HEK293 (cell line): ENCODE data around the gene USP2.

Experiments used
- CTCF ChIA-PET: fragments of 350-600 bp; formaldehyde crosslinking; extraction: SDS; loops from one replicate; lab custom pipeline; 2021; ENCODE audit warnings: antibody characterized with exemption; lab: Yijun Ruan, JAX
- POLR2A ChIA-PET: fragments of 300-600 bp; formaldehyde crosslinking; extraction: SDS; loops from one replicate; lab custom pipeline; 2020; ENCODE audit warnings: antibody characterized with exemption, inconsistent platforms; lab: Yijun Ruan, JAX
- H3K27ac ChIP-seq: fragments of 200-500 bp; sonication (Bioruptor generic); 2 replicates; pipeline ENCODE4 v1.5.1; 2014; ENCODE audit warnings: low read depth, low read length, control low read depth, inconsistent platforms; ENCODE audit errors: extremely low read depth
- H3K36me3 ChIP-seq, 2 experiments: fragments of 200-500 bp in 1 of 2; sonication (Bioruptor generic) in 1 of 2; 1 replicate in 1 of 2; 2 replicates in 1 of 2; pipeline ENCODE4 v1.5.1; 2014 to 2017; ENCODE audit warnings: inconsistent platforms in 2 of 2, low read length in 2 of 2; ENCODE audit not compliant: control insufficient read depth in 2 of 2, insufficient read depth in 1 of 2
- H3K4me1 ChIP-seq: fragments of 200-500 bp; sonication (Bioruptor generic); 2 replicates; pipeline ENCODE4 v1.5.1; 2014; ENCODE audit warnings: mild to moderate bottlenecking, low read length, inconsistent platforms; ENCODE audit not compliant: control insufficient read depth, insufficient read depth
- H3K4me3 ChIP-seq: 2 replicates; pipeline ENCODE4 v1.5.1; 2011; ENCODE audit warnings: low read depth, mild to moderate bottlenecking, control low read depth, low read length, moderate library complexity
- H3K9me3 ChIP-seq: fragments of 200-500 bp; sonication (Bioruptor generic); 2 replicates; pipeline ENCODE4 v1.5.1; 2014; ENCODE audit warnings: low read depth, low read length, inconsistent platforms; ENCODE audit not compliant: control insufficient read depth, insufficient read depth
- CTCF ChIP-seq: fragments of 450-650 bp; formaldehyde crosslinking; IDR thresholded peaks from 2 replicates; pipeline ENCODE4 v1.5.1; 2016; ENCODE audit warnings: missing biosample characterization, missing genetic modification characterization
- HIC1 ChIP-seq: fragments of 450-650 bp; formaldehyde crosslinking; IDR thresholded peaks from 2 replicates; pipeline ENCODE4 v1.5.1; 2016; ENCODE audit warnings: missing biosample characterization, missing genetic modification characterization
- MYNN ChIP-seq: fragments of 450-650 bp; formaldehyde crosslinking; IDR thresholded peaks from 2 replicates; pipeline ENCODE4 v1.5.1; 2016; ENCODE audit warnings: missing biosample characterization, missing genetic modification characterization, borderline replicate concordance
- ZFP37 ChIP-seq: fragments of 450-650 bp; formaldehyde crosslinking; IDR thresholded peaks from 2 replicates; pipeline ENCODE4 v1.5.1; 2016; ENCODE audit warnings: missing biosample characterization, missing genetic modification characterization
- ZNF121 ChIP-seq: fragments of 450-650 bp; formaldehyde crosslinking; IDR thresholded peaks from 2 replicates; pipeline ENCODE4 v1.5.1; 2016; ENCODE audit warnings: missing biosample characterization, missing genetic modification characterization
- ZNF155 ChIP-seq: fragments of 450-650 bp; formaldehyde crosslinking; IDR thresholded peaks from 2 replicates; pipeline ENCODE4 v1.5.1; 2016; ENCODE audit warnings: missing biosample characterization, missing genetic modification characterization
- ZNF16 ChIP-seq: fragments of 450-650 bp; formaldehyde crosslinking; IDR thresholded peaks from 2 replicates; pipeline ENCODE4 v1.5.1; 2016; ENCODE audit warnings: low read depth, missing biosample characterization, missing genetic modification characterization
- ZNF19 ChIP-seq: fragments of 450-650 bp; formaldehyde crosslinking; IDR thresholded peaks from 2 replicates; pipeline ENCODE4; 2016; ENCODE audit warnings: missing biosample characterization, missing genetic modification characterization, low read depth
- ZNF2 ChIP-seq: fragments of 450-650 bp; formaldehyde crosslinking; IDR thresholded peaks from 2 replicates; pipeline ENCODE4 v1.5.1; 2016; ENCODE audit warnings: missing biosample characterization, missing genetic modification characterization
- ZNF211 ChIP-seq: fragments of 450-650 bp; formaldehyde crosslinking; IDR thresholded peaks from 2 replicates; pipeline ENCODE4 v1.5.1; 2016; ENCODE audit warnings: low read depth, missing biosample characterization, missing genetic modification characterization
- ZNF239 ChIP-seq: fragments of 450-650 bp; formaldehyde crosslinking; IDR thresholded peaks from 2 replicates; pipeline ENCODE4 v1.5.1; 2016; ENCODE audit warnings: missing biosample characterization, missing genetic modification characterization
- ZNF302 ChIP-seq: fragments of 450-650 bp; formaldehyde crosslinking; IDR thresholded peaks from 2 replicates; pipeline ENCODE4 v1.5.1; 2016; ENCODE audit warnings: missing biosample characterization, missing genetic modification characterization, low read depth
- ZNF37A ChIP-seq: fragments of 450-650 bp; IDR thresholded peaks from 2 replicates; pipeline ENCODE4 v1.5.1; 2018; ENCODE audit warnings: missing biosample characterization, missing genetic modification characterization
- ZNF398 ChIP-seq: fragments of 450-650 bp; formaldehyde crosslinking; IDR thresholded peaks from 2 replicates; pipeline ENCODE4 v1.5.1; 2017; ENCODE audit warnings: missing biosample characterization, missing genetic modification characterization
- ZNF433 ChIP-seq: fragments of 450-650 bp; formaldehyde crosslinking; IDR thresholded peaks from 2 replicates; pipeline ENCODE4 v1.5.1; 2016; ENCODE audit warnings: missing biosample characterization, missing genetic modification characterization, low read depth
- ZNF488 ChIP-seq: fragments of 450-650 bp; formaldehyde crosslinking; IDR thresholded peaks from 2 replicates; pipeline ENCODE4 v1.5.1; 2016; ENCODE audit warnings: missing biosample characterization, missing genetic modification characterization
- ZNF501 ChIP-seq: fragments of 450-650 bp; formaldehyde crosslinking; IDR thresholded peaks from 2 replicates; pipeline ENCODE4 v1.5.1; 2016; ENCODE audit warnings: missing biosample characterization, missing genetic modification characterization
- ZNF580 ChIP-seq: fragments of 450-650 bp; formaldehyde crosslinking; IDR thresholded peaks from 2 replicates; pipeline ENCODE4 v1.5.1; 2016; ENCODE audit warnings: missing biosample characterization, missing genetic modification characterization
- ZNF623 ChIP-seq: fragments of 450-650 bp; formaldehyde crosslinking; IDR thresholded peaks from 2 replicates; pipeline ENCODE4 v1.5.1; 2016; ENCODE audit warnings: missing biosample characterization, missing genetic modification characterization
- ZNF624 ChIP-seq: fragments of 450-650 bp; formaldehyde crosslinking; IDR thresholded peaks from 2 replicates; pipeline ENCODE4 v1.5.1; 2017; ENCODE audit warnings: missing biosample characterization, missing genetic modification characterization
- ZNF670 ChIP-seq: fragments of 450-650 bp; formaldehyde crosslinking; IDR thresholded peaks from 2 replicates; pipeline ENCODE4 v1.5.1; 2016; ENCODE audit warnings: missing biosample characterization, missing genetic modification characterization, low read depth
- ZNF768 ChIP-seq: fragments of 450-650 bp; formaldehyde crosslinking; IDR thresholded peaks from 2 replicates; pipeline ENCODE4 v1.5.1; 2018; ENCODE audit warnings: missing biosample characterization, mild to moderate bottlenecking, missing genetic modification characterization
- ZNF785 ChIP-seq: fragments of 450-650 bp; formaldehyde crosslinking; IDR thresholded peaks from 2 replicates; pipeline ENCODE4 v1.5.1; 2016; ENCODE audit warnings: missing biosample characterization, missing genetic modification characterization
- ZSCAN30 ChIP-seq: fragments of 450-650 bp; IDR thresholded peaks from 2 replicates; pipeline ENCODE4 v1.5.1; 2018; ENCODE audit warnings: missing biosample characterization, mild to moderate bottlenecking, missing genetic modification characterization, moderate library complexity

Gene USP2

GRCh38 chr11:119423509-119424254 is 42.2 kb upstream of the USP2 start:
- Histone ChIP-seq H3K4me3 (no peak overlapping the region), H3K27ac (no peak overlapping the region), H3K4me1 (no peaks in the 10 kb centered on the region), H3K9me3 (no peaks in the 10 kb centered on the region), H3K36me3 (no peaks in the 10 kb centered on the region)
- no peak for TF ChIP-seq ZNF624 (tag by site-specific recombination)
- no peak for TF ChIP-seq ZNF155 (tag by site-specific recombination)
- TF ChIP-seq ZNF488 (tag by site-specific recombination) = no peak
- no peak for TF ChIP-seq HIC1 (tag by site-specific recombination)
- no peak for TF ChIP-seq ZNF623 (tag by site-specific recombination)
- TF ChIP-seq ZSCAN30 (tag by site-specific recombination) = no peak
- ChIA-PET CTCF (no interaction called here), POLR2A (no interaction called here)

- no peak for TF ChIP-seq ZNF580 (tag by site-specific recombination)
- TF ChIP-seq ZNF37A (tag by site-specific recombination) = no peak
- TF ChIP-seq ZNF670 (tag by site-specific recombination) = no peak
- TF ChIP-seq ZNF121 (tag by site-specific recombination) = no peak
- no peak for TF ChIP-seq ZNF19 (tag by site-specific recombination)
- no peak for TF ChIP-seq ZNF501
- TF ChIP-seq ZNF2 (tag by site-specific recombination) = no peak
- no peak for TF ChIP-seq MYNN
- TF ChIP-seq ZNF16 (tag by site-specific recombination) = no peak
- TF ChIP-seq ZNF239 (tag by site-specific recombination) = no peak
- TF ChIP-seq ZNF302 (tag by site-specific recombination) = no peak
- no peak for TF ChIP-seq ZNF211 (tag by site-specific recombination)
- no peak for TF ChIP-seq ZNF785 (tag by site-specific recombination)
- TF ChIP-seq ZNF768 (tag by site-specific recombination) = no peak
- TF ChIP-seq ZNF433 (tag by site-specific recombination) = no peak
- no peak for TF ChIP-seq ZNF398 (tag by site-specific recombination)
- no peak for TF ChIP-seq CTCF (tag by site-specific recombination)
- no peak for TF ChIP-seq ZFP37 (tag by site-specific recombination)
- H3K27ac ChIP-seq = no peak within 1 kb of the TSS
- ChIA-PET CTCF (interaction anchor here (0.9 kb wide), 1 partner anchor 49 kb away, joined by 3 read pairs; no protein-coding TSS in a partner anchor), POLR2A (no interaction called here)
- no peaks in the 10 kb centered on the region for H3K4me1 ChIP-seq
- H3K4me3 ChIP-seq = peak within 1 kb of the TSS; percentile 9
- no peaks in the 10 kb centered on the region for H3K36me3 ChIP-seq
- no peaks in the 10 kb centered on the region for H3K9me3 ChIP-seq
Observed at GRCh38 chr11:119422809-119423508, 41.5 kb upstream of the USP2 start, which contains the start of gene THY1. THY1 (minus strand) TSS chr11:119423172; CDS start chr11:119420905, 2,267 bp downstream.
